GM21825 (cell line): ENCODE data around the gene NOL12.

Experiments
- ATAC-seq: cut with Tn5 transposase; IDR thresholded peaks from one replicate; pipeline ENCODE4 v1.9.1; 2021; ENCODE audit warnings: mild to moderate bottlenecking, moderate library complexity; ENCODE audit not compliant: unreplicated experiment

Gene NOL12

GRCh38 chr22:37659066-37659896 is 26.9 kb upstream of the NOL12 start:
- ATAC-seq: no peak

DNA sequence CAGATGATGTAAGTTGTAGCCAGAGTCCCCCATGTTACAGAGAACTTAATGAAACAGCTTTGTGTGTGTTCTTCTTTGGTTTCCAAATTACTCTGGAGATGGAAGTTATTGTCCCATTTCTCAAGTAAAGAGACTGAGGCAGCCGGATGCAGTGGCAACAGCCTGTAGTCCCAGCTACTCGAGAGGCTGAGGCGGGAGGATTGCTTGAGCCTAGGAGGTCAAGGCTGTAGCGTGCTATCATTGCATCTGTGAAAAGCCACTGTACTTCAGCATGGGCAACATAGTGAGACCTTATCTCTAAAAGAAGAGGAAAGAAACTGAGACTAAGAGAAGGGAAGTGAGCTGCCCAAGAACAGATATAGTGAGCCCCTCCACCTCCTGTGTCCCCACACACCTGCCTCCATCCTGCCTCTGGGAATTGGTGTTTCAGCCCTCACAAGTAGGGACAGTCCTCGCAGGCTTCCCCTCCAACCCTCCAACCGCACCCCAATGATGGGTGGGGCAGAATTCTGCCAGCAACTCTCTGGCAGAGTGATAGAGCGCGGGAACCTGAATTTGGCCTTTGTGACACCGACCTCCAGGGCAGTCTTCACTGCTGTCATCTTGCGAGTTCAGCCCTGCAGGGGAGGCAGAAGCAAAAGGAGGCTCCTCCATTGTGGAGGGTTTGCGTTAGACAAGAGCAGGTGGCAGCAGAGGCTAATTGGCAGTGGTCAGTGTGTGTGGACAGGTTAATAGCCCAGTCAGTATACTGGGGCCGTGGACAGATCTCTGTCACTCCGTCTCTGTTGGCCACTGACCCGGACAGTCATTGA is 26.0 kb upstream of the NOL12 start:
- no peak for ATAC-seq

DNA sequence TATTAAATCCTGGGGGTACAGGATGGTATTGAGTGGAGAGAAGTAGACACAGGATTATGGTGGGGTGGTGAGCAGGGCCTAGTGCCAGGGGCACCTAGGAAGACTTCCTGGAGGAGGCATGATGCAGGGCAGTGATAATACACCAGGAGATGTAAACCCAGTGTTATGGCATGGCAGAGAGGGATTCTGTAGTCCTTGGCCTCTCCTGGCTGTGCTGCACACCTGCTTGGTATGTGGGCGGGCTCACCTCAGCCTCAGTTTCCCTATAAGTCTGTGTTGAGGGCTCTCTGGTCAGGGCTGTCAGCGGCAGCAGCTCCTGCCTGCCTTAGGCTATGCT is 25.5 kb upstream of the NOL12 start:
- ATAC-seq: no peak

DNA sequence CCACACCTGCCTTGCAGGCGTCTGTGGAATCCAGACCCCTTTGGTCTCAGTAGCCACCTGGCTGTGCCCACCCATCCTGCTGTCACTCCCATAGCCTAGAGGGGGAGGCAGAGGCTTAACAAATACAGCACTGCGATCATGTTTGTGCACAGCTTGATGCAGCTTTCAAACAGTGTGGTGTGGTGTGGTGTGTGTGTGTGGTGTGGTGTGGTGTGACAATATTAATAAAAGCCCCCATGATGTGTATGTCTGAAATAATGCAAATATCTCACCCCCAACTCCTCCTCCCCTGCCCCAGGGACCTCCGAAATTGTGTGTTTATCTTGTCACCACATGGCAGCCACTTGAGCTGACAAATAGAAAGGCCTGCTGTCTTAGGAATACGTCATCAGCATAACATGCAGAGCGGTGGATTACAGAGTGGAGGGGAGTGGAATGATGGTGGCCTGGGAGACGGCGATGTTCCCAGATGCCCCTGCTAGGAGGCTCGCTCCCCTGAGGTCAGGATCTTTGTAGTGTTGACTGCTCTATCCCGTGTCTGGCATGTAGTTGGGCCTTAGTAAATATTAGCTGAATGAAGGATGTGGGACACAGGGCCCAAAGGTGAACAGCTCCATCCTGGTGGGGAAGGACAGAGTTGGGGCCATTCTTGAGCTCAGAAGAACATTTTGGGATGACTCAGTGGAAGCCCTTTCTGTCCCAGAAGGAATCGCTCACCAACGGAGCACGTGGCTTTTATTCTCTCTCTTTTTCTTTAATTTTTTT is 24.8 kb upstream of the NOL12 start:
- ATAC-seq: no peak

DNA sequence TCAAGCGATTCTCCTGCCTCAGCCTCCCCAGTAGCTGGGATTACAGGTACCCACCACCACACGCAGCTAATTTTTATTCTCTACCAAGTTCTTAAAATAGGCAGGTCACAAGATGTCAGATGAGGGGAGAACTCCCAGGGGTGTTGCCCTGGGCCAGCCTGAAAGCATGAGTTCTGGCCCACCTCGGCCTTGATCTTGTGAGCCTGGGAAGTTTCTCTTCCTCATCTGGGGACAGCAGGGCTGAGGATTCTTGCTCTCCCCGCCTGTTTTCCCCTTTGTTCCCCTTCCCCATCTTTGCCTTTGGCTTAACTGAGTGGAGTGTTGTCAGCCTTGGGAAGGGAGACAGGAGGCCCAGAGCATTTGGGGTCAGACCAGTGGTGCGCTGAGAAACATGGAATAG is 24.1 kb upstream of the NOL12 start:
- ATAC-seq: no peak

DNA sequence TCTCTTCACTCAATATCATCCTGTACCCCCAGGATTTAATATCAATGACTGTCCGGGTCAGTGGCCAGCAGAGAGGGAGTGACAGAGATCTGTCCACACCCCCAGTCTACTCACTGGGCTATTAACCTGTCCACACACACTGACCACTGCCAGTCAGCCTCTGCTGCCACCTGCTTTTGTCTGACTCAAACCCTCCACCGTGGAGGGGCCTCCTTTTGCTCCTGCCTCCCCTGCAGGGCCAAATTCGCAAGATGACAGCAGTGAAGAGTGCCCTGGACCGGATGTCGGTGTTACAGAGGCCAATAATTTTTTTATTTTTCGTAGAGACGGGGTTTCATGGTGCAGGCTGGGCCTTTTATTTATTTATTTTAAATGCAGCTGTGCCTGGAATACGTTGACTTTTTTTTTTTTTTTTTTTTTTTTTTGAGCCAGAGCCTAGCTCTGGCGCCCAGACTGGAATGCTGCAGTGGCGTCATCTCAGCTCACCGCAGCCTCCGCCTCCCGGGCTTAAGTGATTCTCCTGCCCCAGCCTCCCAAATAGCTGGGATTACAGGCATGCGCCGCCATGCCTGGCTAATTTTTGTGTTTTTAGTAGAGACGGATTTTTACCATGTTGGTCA is 22.5 kb upstream of the NOL12 start:
- ATAC-seq: no peak

- ATAC-seq: no peak
Observed at GRCh38 chr22:37664249-37665101, 21.7 kb upstream of the NOL12 start.

DNA sequence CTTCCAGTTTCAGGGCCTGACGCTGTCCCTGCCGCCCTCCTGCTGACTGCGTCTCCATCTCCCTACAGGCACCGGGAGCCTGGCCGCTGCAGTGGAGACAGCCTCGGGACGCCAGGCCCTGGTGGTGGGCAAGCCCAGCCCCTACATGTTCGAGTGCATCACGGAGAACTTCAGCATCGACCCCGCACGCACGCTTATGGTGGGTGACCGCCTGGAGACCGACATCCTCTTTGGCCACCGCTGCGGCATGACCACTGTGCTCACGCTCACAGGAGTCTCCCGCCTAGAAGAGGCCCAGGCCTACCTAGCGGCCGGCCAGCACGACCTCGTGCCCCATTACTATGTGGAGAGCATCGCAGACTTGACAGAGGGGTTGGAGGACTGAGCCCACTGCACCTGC is 20.7 kb upstream of the NOL12 start:
- ATAC-seq: no peak

GRCh38 chr22:37669586-37669985 is 16.6 kb upstream of the NOL12 start:
- ATAC-seq: no peak

GRCh38 chr22:37672206-37672919 is 13.8 kb upstream of the NOL12 start:
- no peak for ATAC-seq

GRCh38 chr22:37672920-37673455 is 13.2 kb upstream of the NOL12 start:
- no peak for ATAC-seq

DNA sequence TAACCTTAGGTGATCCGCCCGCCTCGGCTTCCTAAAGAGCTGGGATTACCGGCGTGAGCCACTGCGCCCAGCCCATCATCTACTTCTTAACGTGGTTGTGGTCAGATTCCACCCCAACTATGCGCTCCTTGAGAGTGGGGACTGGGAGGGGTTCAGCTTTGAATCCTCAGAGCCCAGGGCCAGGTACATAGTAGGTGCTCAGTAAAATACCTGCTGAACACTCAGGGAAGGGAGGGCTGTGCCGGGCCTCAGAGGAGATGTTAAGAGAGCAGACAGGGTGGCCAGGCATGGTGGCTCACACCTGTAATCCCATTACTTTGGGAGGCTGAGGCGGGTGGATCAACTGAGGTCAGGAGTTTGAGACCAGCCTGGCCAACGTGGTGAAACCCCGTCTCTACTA is 11.9 kb upstream of the NOL12 start:
- ATAC-seq: no peak

DNA sequence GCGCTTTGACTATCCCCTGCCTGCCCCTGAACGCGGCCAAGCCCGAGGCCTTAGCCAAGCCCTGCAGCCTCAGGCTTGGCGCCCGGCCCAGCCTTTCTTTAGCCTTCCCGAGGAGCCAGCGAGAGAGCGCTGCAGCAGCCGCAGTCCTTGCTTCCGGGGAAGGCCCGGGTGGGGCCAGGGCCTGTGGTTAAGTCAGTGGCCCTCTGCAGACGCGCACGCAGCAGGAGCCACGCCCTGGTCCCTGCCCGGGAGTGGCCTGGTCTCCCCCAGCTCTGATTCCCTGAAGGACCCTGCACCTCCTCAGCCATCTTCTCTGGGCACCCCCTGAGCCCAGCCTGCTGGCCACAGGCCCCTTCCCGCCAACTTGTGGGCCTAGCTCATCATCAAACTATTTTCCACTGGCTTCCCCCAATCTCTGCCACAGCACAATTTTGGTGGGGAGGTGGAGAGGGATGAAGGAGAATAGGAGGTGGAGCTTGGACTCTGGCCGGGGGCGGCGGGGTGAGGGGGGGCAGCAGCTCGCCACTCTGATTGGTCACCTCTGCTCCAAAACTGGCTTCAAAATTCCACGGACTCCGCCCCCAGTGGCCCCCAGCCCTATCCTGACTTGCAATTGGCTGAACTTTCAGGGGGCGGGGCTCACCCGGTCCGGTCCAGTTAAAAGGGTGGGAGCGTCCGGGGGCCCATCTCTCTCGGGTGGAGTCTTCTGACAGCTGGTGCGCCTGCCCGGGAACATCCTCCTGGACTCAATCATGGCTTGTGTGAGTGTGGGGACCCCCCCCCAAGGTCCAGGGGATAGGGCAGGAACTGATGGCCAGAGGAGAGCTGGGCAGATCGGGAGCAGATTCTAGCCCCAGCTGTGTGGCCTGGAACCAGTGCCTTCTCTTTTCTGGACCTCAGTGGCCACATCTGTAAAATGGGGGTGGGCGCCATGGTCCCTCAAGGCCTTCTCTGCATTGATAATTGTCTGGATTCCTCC is 10.9 kb upstream of the NOL12 start, which contains the start of gene LGALS1:
Gene LGALS1, plus strand, starts transcription at position 686 of the 979 bp plus-strand sequence. Its CDS starts 67 bp downstream, at position 753.
- ATAC-seq: peak; percentile 43

GRCh38 chr22:37675930-37676735 is 10.0 kb upstream of the NOL12 start:
- no peak for ATAC-seq

DNA sequence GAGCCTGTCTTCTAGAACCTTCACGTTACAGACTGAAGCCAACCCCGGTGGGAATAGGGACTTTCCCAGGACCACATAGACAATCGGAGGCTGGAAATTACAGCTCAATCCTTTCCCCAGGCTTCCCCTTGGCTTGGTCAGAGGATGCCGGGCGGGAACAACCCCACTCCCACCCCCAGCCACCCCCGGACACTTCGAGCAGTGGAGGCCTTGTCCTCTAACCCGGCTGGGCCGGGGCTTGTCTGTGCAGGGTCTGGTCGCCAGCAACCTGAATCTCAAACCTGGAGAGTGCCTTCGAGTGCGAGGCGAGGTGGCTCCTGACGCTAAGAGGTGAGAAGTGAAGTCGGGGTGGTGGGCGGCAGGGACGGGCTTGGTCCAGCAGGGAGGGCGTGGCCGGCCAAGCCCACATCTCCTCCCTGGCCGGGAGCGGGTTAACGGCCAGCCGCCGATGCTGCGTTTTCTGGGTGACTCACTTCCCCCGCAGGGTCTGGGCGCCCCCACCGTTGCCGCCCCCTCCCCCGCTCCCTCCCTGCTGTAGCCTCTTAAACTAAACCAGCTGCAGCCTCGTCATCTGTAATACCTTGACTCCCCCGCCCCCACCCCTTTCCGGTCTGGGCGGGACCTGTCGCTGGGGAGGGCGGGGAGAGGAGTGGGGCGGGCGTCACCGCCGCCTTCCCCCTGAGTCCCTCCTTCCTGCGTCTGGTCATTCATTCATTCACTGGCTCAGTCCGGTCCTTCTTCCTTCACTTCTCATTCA is 9.2 kb upstream of the NOL12 start:
- peak; percentile 35 for ATAC-seq

DNA sequence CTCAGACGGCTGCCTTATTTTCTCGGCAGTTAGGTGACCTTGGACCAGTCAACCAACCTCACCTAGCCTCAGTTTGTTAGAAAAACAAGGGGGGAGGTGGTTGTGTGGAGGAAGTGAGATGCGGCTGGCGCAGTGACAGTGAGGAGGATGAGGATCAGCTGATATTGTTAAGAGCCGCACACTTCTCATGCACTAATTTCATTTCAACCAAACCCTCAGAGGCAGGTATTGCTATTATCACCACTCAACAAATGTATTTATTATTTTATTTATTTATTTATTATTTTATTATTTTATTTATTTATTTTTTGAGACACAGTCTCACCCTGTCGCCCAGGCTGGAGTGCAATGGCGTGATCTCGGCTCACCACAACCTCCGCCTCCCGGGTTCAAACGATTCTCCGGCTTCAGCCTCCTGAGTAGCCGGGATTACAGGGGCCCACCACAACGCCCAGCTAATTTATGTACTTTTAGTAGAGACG is 8.6 kb upstream of the NOL12 start:
- ATAC-seq: no peak
